Muscle of leg (tissue), 11 donors: ENCODE results near the gene FAM50B. TPM values are rescaled to one million over a fixed set of nuclear protein-coding genes. Genes with fewer than 3 reads are reported as not detected.

Experiments used
- DNase-seq: peaks from one replicate; pipeline ENCODE4 v3.0.0; 2013
- H3K27ac ChIP-seq: one replicate; pipeline ENCODE4 v1.5.1; 2013; ENCODE audit warnings: mild to moderate bottlenecking, low read length, control low read depth
- H3K27me3 ChIP-seq: one replicate; pipeline ENCODE4 v1.6.1; 2013; ENCODE audit warnings: low read length; ENCODE audit not compliant: control insufficient read depth, insufficient read depth
- H3K36me3 ChIP-seq: one replicate; pipeline ENCODE4 v1.6.1; 2013; ENCODE audit warnings: low read length; ENCODE audit not compliant: control insufficient read depth, insufficient read depth
- H3K4me1 ChIP-seq: one replicate; pipeline ENCODE4 v1.6.1; 2013; ENCODE audit warnings: low read length; ENCODE audit not compliant: control insufficient read depth, insufficient read depth
- H3K4me3 ChIP-seq: one replicate; pipeline ENCODE4 v1.5.1; 2013; ENCODE audit warnings: low read length, control low read depth
- H3K9me3 ChIP-seq: replicated peaks from 2 replicates; pipeline ENCODE4 v1.6.1; 2013; ENCODE audit warnings: low read depth, low read length; ENCODE audit not compliant: control insufficient read depth
- WGBS: methylation state at CpG from one replicate; pipeline ENCODE4 v1.1.5; 2013; ENCODE audit warnings: missing lambda C conversion rate; ENCODE audit not compliant: insufficient coverage; 5-methylcytosine and 5-hydroxymethylcytosine counted together
- polyA plus RNA-seq, 8 donors: library from polyadenylated mRNA; unstranded; fragments of 120-200 nt; gene quantifications; one replicate each; pipeline versions ENCODE4 v1.2.1 to v1.2.3, GENCODE V29; 2013; ENCODE audit warnings: inconsistent platforms in 1 of 8, low replicate concordance in 1 of 8; ENCODE audit not compliant: insufficient read length in 8 of 8, insufficient read depth in 1 of 8
- total RNA-seq: library from RNA; stranded (reverse); fragments of 120-200 nt; gene quantifications from one replicate; pipeline ENCODE4 v1.2.4, GENCODE V29; 2013

Gene FAM50B
- total and polyA plus RNA-seq, 9 donors = 5.6 to 8.9 (median 7.4) TPM

DNA sequence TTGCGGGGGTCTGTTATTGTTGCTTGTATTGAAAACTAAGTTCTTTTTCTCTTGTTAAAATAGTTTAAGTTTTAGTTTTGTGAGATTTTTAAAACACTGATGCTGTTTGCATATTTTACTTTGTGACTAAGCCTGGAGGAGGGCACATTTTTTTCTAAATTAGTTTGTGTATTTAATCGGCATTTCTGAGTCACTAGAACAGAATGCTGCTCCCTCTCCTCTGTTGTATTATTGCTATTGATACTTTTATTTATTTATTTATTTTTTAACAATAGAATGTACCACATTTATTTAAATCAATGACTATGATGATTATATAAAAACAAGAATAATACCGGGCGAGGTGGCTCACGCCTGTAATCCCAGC is 5.1 kb upstream of the FAM50B start:
- Histone ChIP-seq H3K9me3 (no peaks in the 10 kb centered on the region), H3K4me3 (no peak overlapping the region), H3K4me1 (peaks cover 26% of the 10 kb centered on the region), H3K27ac (no peak overlapping the region), H3K36me3 (no peaks in the 10 kb centered on the region), H3K27me3 (no peaks in the 10 kb centered on the region)
- WGBS = no CpG with 5 or more reads among the region's 5 CpGs
- no peak for DNase-seq

DNA sequence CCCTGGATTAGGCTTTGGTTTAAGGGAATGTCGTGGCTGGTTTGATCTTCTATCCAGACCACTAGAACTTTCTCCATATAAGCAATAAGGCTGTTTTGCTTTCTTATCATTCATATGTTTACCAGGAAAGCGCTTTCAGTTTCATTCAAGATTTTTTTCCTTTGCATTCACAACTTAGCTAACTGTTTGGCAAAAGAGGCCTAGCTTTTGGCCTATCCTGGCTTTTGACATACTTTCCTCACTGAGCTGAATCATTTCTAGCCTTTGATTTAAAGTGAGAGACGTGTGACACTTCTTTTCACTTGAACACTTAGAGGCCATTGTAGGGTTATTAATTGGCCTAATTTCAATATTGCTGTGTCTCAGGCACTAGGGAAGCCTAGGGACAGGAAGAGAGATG is 1.7 kb upstream of the FAM50B start:
- Histone ChIP-seq H3K27ac (no peak overlapping the region), H3K4me3 (no peak overlapping the region), H3K27me3 (no peaks in the 10 kb centered on the region), H3K4me1 (peaks cover 4% of the 10 kb centered on the region), H3K36me3 (peaks cover 3% of the 10 kb centered on the region), H3K9me3 (no peaks in the 10 kb centered on the region)
- WGBS = no CpG with 5 or more reads among the region's 3 CpGs
- peak; percentile 36 for DNase-seq

DNA sequence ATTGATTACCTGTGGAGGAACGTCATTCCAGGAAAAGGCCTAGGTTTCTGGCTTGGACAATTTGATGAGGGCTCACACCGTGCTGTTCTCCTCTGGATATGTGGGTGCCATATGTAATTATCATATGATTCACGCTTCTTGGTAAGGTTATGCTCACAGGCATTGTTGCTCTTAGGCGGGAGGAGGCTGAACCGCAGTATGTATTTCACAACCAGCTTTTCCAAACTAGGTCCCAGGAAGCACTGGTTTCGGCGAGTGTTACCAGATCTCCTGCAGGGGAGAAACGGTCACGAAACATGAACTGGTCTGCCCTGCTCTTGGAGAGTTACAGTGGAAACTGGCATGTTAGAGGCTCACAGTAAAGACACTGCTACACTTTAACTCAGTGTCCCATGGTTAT is 793 bp upstream of the FAM50B start:
- H3K27ac ChIP-seq = no peak overlapping the region
- WGBS = 72% methylated on average over 8 of the region's 9 CpGs
- peak; percentile 19 for DNase-seq
- peaks cover 3% of the 10 kb centered on the region for H3K36me3 ChIP-seq
- H3K27me3 ChIP-seq = no peaks in the 10 kb centered on the region
- peaks cover 4% of the 10 kb centered on the region for H3K4me1 ChIP-seq
- no peaks in the 10 kb centered on the region for H3K9me3 ChIP-seq
- no peak overlapping the region for H3K4me3 ChIP-seq

DNA sequence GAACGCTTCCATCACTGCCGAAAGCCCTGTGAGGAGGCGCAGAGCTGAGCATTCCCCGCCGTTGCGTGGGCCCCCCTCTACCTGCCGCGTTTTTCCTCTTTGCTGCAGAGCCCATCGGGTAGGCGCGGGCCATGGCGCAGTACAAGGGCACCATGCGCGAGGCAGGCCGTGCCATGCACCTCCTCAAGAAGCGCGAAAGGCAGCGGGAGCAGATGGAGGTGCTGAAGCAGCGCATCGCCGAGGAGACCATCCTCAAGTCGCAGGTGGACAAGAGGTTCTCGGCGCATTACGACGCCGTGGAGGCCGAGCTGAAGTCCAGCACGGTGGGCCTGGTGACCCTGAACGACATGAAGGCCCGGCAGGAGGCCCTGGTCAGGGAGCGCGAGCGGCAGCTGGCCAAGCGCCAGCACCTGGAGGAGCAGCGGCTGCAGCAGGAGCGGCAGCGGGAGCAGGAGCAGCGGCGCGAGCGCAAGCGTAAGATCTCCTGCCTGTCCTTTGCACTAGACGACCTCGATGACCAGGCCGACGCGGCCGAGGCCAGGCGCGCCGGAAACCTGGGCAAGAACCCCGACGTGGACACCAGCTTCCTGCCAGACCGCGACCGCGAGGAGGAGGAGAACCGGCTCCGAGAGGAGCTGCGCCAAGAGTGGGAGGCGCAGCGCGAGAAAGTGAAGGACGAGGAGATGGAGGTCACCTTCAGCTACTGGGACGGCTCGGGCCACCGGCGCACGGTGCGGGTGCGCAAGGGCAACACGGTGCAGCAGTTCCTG is 693 bp downstream of the FAM50B start:
- H3K9me3 ChIP-seq = no peaks in the 10 kb centered on the region
- peak overlapping the region; percentile 56 for H3K4me3 ChIP-seq
- no peaks in the 10 kb centered on the region for H3K27me3 ChIP-seq
- 44% methylated on average over 73 of the region's 73 CpGs for WGBS
- peaks cover 3% of the 10 kb centered on the region for H3K36me3 ChIP-seq
- H3K27ac ChIP-seq = peak overlapping the region; percentile 66
- peak; percentile 37 for DNase-seq
- H3K4me1 ChIP-seq = peaks cover 4% of the 10 kb centered on the region

DNA sequence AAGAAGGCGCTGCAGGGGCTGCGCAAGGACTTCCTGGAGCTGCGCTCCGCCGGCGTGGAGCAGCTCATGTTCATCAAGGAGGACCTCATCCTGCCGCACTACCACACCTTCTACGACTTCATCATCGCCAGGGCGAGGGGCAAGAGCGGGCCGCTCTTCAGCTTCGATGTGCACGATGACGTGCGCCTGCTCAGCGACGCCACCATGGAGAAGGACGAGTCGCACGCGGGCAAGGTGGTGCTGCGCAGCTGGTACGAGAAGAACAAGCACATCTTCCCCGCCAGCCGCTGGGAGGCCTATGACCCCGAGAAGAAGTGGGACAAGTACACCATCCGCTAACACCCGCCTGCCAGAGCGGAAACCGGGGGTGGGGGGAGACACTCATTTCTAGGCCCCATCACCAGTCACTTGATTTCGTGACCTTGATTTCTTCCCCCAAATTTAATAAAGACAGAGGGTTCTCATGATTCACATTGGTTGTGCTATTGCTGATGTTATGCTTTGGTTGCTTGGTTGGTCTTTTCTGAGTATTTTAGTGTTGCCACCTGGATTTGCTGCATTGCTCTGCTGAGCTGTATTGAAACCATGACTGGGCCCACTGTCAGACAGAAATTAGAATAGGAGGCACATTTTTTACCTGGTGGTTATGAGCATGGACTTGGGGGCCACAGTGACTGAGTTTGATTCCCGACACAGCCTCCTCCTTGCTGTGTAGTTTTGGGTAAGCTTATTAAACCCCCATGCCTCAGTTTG is 1.5 kb downstream of the FAM50B start:
- H3K9me3 ChIP-seq = no peaks in the 10 kb centered on the region
- no peak for DNase-seq
- 89% methylated on average over 29 of the region's 33 CpGs for WGBS
- H3K4me3 ChIP-seq = peak overlapping the region; percentile 56
- H3K27ac ChIP-seq = no peak overlapping the region
- peaks cover 3% of the 10 kb centered on the region for H3K36me3 ChIP-seq
- H3K27me3 ChIP-seq = no peaks in the 10 kb centered on the region
- H3K4me1 ChIP-seq = peaks cover 4% of the 10 kb centered on the region

DNA sequence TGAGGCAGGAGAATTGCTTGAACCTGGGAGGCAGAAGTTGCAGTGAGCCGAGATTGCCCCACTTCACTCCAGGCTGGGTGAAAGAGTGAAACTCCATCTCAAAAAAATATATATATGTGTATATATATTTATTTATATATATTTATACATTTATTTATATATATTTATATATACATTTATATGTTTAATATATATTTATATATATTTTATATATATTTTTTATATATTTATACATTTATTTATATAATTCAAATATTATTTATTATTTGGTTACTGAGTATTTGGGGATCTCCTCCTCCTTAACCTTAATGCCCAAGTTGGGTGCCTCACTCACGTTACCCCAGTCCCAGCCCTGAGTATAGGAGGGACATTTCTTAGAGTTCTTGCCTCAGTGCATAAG is 2.7 kb downstream of the FAM50B start:
- no CpG with 5 or more reads among the region's 2 CpGs for WGBS
- Histone ChIP-seq H3K4me1 (peaks cover 4% of the 10 kb centered on the region), H3K9me3 (no peaks in the 10 kb centered on the region), H3K4me3 (no peak overlapping the region), H3K27me3 (no peaks in the 10 kb centered on the region), H3K27ac (no peak overlapping the region), H3K36me3 (peaks cover 3% of the 10 kb centered on the region)
- DNase-seq = no peak

DNA sequence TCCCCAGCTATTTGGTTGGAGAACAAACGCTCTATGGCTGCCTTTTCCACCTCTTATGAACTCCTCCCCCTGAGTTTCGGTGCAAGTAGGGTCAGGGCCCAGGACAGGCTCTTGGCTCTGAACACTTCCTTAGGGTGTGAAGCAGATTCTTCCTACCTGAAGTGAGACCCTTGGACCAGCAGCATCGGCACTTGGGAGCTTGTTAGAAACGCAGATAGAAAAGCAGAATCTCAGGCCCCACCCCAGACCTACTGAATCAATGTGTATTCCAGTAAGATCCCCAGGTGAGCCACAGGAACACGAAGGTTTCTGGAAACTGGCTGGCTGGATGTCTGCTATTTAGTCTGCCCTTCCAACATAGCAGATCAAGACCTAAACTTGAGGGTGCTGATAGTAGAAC is 3.2 kb downstream of the FAM50B start:
- peaks cover 3% of the 10 kb centered on the region for H3K36me3 ChIP-seq
- WGBS = 80% methylated on average over 3 of the region's 5 CpGs
- no peaks in the 10 kb centered on the region for H3K9me3 ChIP-seq

DNA sequence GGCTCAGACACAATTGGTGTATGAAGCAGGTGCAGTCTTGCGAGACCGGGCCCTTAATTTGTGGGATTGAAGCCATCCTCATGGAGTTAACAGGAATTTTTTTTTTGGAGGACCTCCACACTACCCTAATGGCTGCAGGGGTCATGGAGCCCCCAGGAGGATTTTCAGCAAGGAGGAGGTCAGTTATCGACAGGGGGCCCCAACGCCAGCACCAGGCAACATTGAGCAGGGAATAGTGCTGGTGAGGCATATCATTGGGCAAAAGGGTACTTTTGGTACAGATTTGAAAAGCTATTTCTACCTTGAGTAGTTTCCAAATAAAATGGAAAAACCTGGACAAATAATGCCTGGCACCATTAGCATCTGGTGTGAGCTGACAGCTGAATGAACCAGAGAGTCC is 6.7 kb downstream of the FAM50B start:
- H3K4me1 ChIP-seq = no peaks in the 10 kb centered on the region
- H3K9me3 ChIP-seq = no peaks in the 10 kb centered on the region
- DNase-seq = no peak
- no peak overlapping the region for H3K27ac ChIP-seq
- WGBS = 49% methylated on average over 2 of the region's 4 CpGs
- H3K36me3 ChIP-seq = no peaks in the 10 kb centered on the region
- no peaks in the 10 kb centered on the region for H3K27me3 ChIP-seq
- no peak overlapping the region for H3K4me3 ChIP-seq

More for the DNA sequence above, 3.2 kb downstream of the FAM50B start:
- Histone ChIP-seq H3K4me3 (no peak overlapping the region), H3K4me1 (peaks cover 4% of the 10 kb centered on the region), H3K27ac (no peak overlapping the region), H3K27me3 (no peaks in the 10 kb centered on the region)
- no peak for DNase-seq

DNA sequence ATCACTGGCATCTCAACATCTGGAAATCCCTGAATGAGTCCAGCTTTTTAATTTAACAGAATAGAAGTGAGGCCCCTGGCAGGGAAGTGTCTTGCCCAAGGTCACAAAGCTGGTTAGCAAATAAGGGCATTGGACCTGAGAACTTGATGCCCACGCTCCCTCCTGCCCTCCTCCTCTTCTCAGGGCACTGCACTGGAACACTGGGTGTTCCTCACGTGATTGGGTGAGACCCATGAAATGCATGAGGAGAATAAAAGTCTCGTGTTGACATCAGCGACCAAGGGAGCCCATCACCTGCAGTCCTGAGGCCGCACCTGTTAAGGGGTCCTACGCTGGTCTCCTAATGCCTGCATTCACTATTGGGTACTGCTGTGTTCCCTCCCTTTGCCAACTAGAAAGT is 7.4 kb downstream of the FAM50B start:
- no peaks in the 10 kb centered on the region for H3K36me3 ChIP-seq
- no peaks in the 10 kb centered on the region for H3K27me3 ChIP-seq
- no peak for DNase-seq
- H3K4me1 ChIP-seq = no peaks in the 10 kb centered on the region
- WGBS = 92% methylated on average over 4 of the region's 6 CpGs
- no peaks in the 10 kb centered on the region for H3K9me3 ChIP-seq
- H3K4me3 ChIP-seq = no peak overlapping the region
- no peak overlapping the region for H3K27ac ChIP-seq

DNA sequence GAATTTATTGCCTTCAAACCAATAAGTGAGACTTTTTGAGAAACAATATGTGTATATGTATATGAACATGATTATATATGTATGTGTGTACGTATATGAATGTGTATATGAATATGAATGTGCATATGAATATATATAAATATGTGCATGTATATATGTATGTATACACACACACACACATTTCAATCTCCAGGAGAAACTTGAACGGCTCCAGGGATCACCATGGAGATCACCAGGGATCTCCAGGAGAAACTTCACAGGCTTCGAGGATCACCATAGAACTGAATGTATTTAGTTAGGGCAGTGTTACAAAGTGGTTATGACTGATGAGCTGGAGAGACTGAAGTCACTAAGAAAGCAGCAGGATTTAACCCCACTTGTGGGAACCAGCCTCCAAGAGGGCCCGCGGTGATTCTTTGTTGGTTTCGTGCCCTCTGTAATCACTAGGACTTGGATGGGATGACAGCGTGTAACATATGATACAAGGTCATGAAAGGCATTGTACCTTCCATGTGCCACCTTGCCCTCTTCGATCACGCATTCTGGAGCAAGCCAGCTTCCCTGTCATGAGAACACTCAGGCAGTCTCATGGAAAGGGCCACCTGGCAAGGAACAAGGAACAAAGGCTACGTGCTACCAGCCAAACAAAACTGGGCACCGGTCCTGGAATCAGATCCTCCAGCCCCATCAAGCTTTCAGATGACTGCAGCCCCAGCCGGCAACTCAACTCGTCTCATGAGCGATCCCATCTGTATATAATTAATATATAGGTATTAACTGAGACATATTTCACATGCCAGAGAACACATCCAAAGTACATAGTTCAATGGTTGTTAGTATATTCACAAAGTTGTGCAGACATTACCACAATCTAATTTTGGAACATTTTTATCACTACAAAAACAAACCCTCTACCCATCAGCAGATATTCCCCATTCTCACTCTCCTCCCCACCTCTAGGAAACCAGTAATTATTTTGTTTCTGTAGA is 8.6 kb downstream of the FAM50B start:
- 85% methylated on average over 7 of the region's 14 CpGs for WGBS
- no peak for DNase-seq
- Histone ChIP-seq H3K27me3 (no peaks in the 10 kb centered on the region), H3K27ac (no peak overlapping the region), H3K9me3 (no peaks in the 10 kb centered on the region), H3K36me3 (no peaks in the 10 kb centered on the region), H3K4me1 (no peaks in the 10 kb centered on the region), H3K4me3 (no peak overlapping the region)
